Measurements from ENCODE around the gene ARSA.

Gene ARSA

GRCh38 chr22:50627642-50628542 is at the start of gene ARSA:
Gene ARSA (minus strand): TSS chr22:50628152. CDS start chr22:50627779, 373 bp downstream.
- Mint-ChIP-seq H3K27ac (peak within 1 kb of the TSS; percentile 70), H3K36me3 (peaks cover 8 to 16% of the 10 kb centered on the region in 2 donors), H3K4me3 (peak within 1 kb of the TSS; percentile 80 to 86), H3K4me1 (peaks cover 21 to 32% of the 10 kb centered on the region in 2 donors), H3K9me3 (no peaks in the 10 kb centered on the region), H3K27me3 (no peaks in the 10 kb centered on the region)
- peak; percentile 67 for DNase-seq
- peak; percentile 90 to 93 for ATAC-seq (replicated peaks)

GRCh38 chr22:50676661-50677492 is 48.9 kb upstream of the ARSA start:
- ATAC-seq (replicated peaks) (no peak), DNase-seq (no peak)
- Mint-ChIP-seq H3K27ac (no peak overlapping the region), H3K36me3 (peaks cover 0 to 4% of the 10 kb centered on the region in 2 donors), H3K4me1 (peaks cover 13 to 15% of the 10 kb centered on the region in 2 donors), H3K4me3 (no peak overlapping the region), H3K9me3 (peaks cover 0 to 5% of the 10 kb centered on the region in 2 donors), H3K27me3 (peaks cover 27 to 36% of the 10 kb centered on the region in 2 donors)

- peaks cover 33 to 42% of the 10 kb centered on the region in 2 donors for H3K27me3 Mint-ChIP-seq
- ATAC-seq (replicated peaks) = no peak
Measured at GRCh38 chr22:50676180-50676636, 48.3 kb upstream of the ARSA start.

GRCh38 chr22:50675553-50676179 is 47.7 kb upstream of the ARSA start:
- Mint-ChIP-seq H3K4me1 (peaks cover 19 to 22% of the 10 kb centered on the region in 2 donors), H3K36me3 (peaks cover 0 to 4% of the 10 kb centered on the region in 2 donors), H3K27ac (no peak overlapping the region), H3K27me3 (peaks cover 39 to 48% of the 10 kb centered on the region in 2 donors), H3K9me3 (peaks cover 0 to 5% of the 10 kb centered on the region in 2 donors), H3K4me3 (peak overlapping the region in 1 of 2 donors; percentile 69)
- DNase-seq = no peak
- no peak for ATAC-seq (replicated peaks)

More at GRCh38 chr22:50676180-50676636, 48.3 kb upstream of the ARSA start:
- H3K36me3 Mint-ChIP-seq = peaks cover 0 to 4% of the 10 kb centered on the region in 2 donors
- H3K27ac Mint-ChIP-seq = no peak overlapping the region
- no peak for DNase-seq
- H3K4me3 Mint-ChIP-seq = no peak overlapping the region
- peaks cover 19 to 21% of the 10 kb centered on the region in 2 donors for H3K4me1 Mint-ChIP-seq
- H3K9me3 Mint-ChIP-seq = peaks cover 0 to 5% of the 10 kb centered on the region in 2 donors

- Mint-ChIP-seq H3K36me3 (peaks cover 0 to 4% of the 10 kb centered on the region in 2 donors), H3K9me3 (peaks cover 0 to 5% of the 10 kb centered on the region in 2 donors), H3K27ac (no peak overlapping the region), H3K4me1 (peaks cover 19 to 22% of the 10 kb centered on the region in 2 donors), H3K27me3 (peaks cover 42 to 51% of the 10 kb centered on the region in 2 donors), H3K4me3 (peak overlapping the region; percentile 69 to 79)
- DNase-seq (no peak), ATAC-seq (replicated peaks) (peak; percentile 42 to 44)
Measured at GRCh38 chr22:50674606-50675552, 46.9 kb upstream of the ARSA start.

- DNase-seq (no peak), ATAC-seq (replicated peaks) (no peak)
Measured at GRCh38 chr22:50674130-50674500, 46.2 kb upstream of the ARSA start.

GRCh38 chr22:50673231-50674129 is 45.5 kb upstream of the ARSA start:
- DNase-seq (no peak), ATAC-seq (replicated peaks) (no peak)
- peak overlapping the region; percentile 77 for H3K27ac Mint-ChIP-seq
- H3K9me3 Mint-ChIP-seq = peaks cover 0 to 5% of the 10 kb centered on the region in 2 donors
- H3K27me3 Mint-ChIP-seq = peaks cover 42 to 53% of the 10 kb centered on the region in 2 donors
- H3K4me1 Mint-ChIP-seq = peaks cover 19 to 22% of the 10 kb centered on the region in 2 donors
- peak overlapping the region; percentile 68 to 71 for H3K4me3 Mint-ChIP-seq
- H3K36me3 Mint-ChIP-seq = peaks cover 0 to 4% of the 10 kb centered on the region in 2 donors

More at GRCh38 chr22:50674130-50674500, 46.2 kb upstream of the ARSA start:
- Mint-ChIP-seq H3K4me1 (peaks cover 19 to 22% of the 10 kb centered on the region in 2 donors), H3K9me3 (peaks cover 0 to 5% of the 10 kb centered on the region in 2 donors), H3K27ac (no peak overlapping the region), H3K27me3 (peaks cover 42 to 51% of the 10 kb centered on the region in 2 donors), H3K36me3 (peaks cover 0 to 4% of the 10 kb centered on the region in 2 donors), H3K4me3 (no peak overlapping the region)

GRCh38 chr22:50672471-50673230 is 44.7 kb upstream of the ARSA start, which contains the start of gene SHANK3:
Gene SHANK3 (plus strand): TSS chr22:50672823.
- DNase-seq (no peak), ATAC-seq (replicated peaks) (no peak)
- Mint-ChIP-seq H3K36me3 (peaks cover 0 to 4% of the 10 kb centered on the region in 2 donors), H3K27me3 (peaks cover 49 to 61% of the 10 kb centered on the region in 2 donors), H3K27ac (peak within 1 kb of the TSS; percentile 77), H3K9me3 (peaks cover 0 to 5% of the 10 kb centered on the region in 2 donors), H3K4me1 (peaks cover 19 to 22% of the 10 kb centered on the region in 2 donors), H3K4me3 (peak within 1 kb of the TSS; percentile 68 to 71)

GRCh38 chr22:50672041-50672440 is 44.1 kb upstream of the ARSA start:
- H3K27ac Mint-ChIP-seq = no peak overlapping the region
- ATAC-seq (replicated peaks) = no peak
- DNase-seq = no peak
- peak overlapping the region in 1 of 2 donors; percentile 21 for H3K4me3 Mint-ChIP-seq
- H3K4me1 Mint-ChIP-seq = peaks cover 19 to 22% of the 10 kb centered on the region in 2 donors
- peaks cover 0 to 5% of the 10 kb centered on the region in 2 donors for H3K9me3 Mint-ChIP-seq
- H3K36me3 Mint-ChIP-seq = peaks cover 0 to 4% of the 10 kb centered on the region in 2 donors
- peaks cover 49 to 62% of the 10 kb centered on the region in 2 donors for H3K27me3 Mint-ChIP-seq

- H3K4me1 Mint-ChIP-seq = peaks cover 19 to 22% of the 10 kb centered on the region in 2 donors
- peaks cover 0 to 5% of the 10 kb centered on the region in 2 donors for H3K9me3 Mint-ChIP-seq
- H3K27me3 Mint-ChIP-seq = peaks cover 49 to 62% of the 10 kb centered on the region in 2 donors
- peaks cover 0 to 4% of the 10 kb centered on the region in 2 donors for H3K36me3 Mint-ChIP-seq
- H3K27ac Mint-ChIP-seq = no peak overlapping the region
- H3K4me3 Mint-ChIP-seq = no peak overlapping the region
- peak; percentile 28 to 30 for ATAC-seq (replicated peaks)
- DNase-seq = no peak
Measured at GRCh38 chr22:50671641-50672040, 43.7 kb upstream of the ARSA start.

- no peak for ATAC-seq (replicated peaks)
- peaks cover 0 to 4% of the 10 kb centered on the region in 2 donors for H3K36me3 Mint-ChIP-seq
- no peak overlapping the region for H3K4me3 Mint-ChIP-seq
- DNase-seq = no peak
- H3K27ac Mint-ChIP-seq = no peak overlapping the region
- H3K4me1 Mint-ChIP-seq = peaks cover 19 to 24% of the 10 kb centered on the region in 2 donors
- peaks cover 0 to 5% of the 10 kb centered on the region in 2 donors for H3K9me3 Mint-ChIP-seq
- H3K27me3 Mint-ChIP-seq = peaks cover 45 to 56% of the 10 kb centered on the region in 2 donors
Measured at GRCh38 chr22:50670914-50671538, 43.1 kb upstream of the ARSA start.

Measured in stimulated activated naive B cell treated with anti-CD40 and anti-IgM and Interleukin-4, amounts not matched to agents 10 μg/mL and 1 μg/mL and 100 μg/mL, for 72 hours (primary cell).